K562 (cell line): ENCODE measurements around the gene CFAP54. TPM values are rescaled to one million over a fixed set of nuclear protein-coding genes. Genes with fewer than 3 reads are reported as not detected.

ENCODE experiments used
- ATAC-seq: fragments of 200-7000 bp; cut with Tn5 transposase; 3 replicates; pipeline ENCODE4 v1.9.1; 2020; ENCODE audit warnings: moderate library complexity
- BruUV-seq: library from RNA; stranded (reverse); fragments of 400-500 nt; replicated peaks from 2 replicates; lab custom pipeline; 2021; lab: Mats Ljungman, UMichigan
- CTCF ChIA-PET: fragments of 300-600 bp; formaldehyde crosslinking; extraction: SDS; loops from one replicate; lab custom pipeline; 2021; ENCODE audit warnings: low intra/inter-chr PET ratio; lab: Yijun Ruan, JAX
- POLR2A ChIA-PET: fragments of 300-600, 350-650 bp; sonication (Branson Sonifier 250); formaldehyde crosslinking; extraction: SDS; loops from one replicate; lab custom pipeline; 2021; ENCODE audit warnings: antibody characterized with exemption, inconsistent platforms; lab: Yijun Ruan, JAX
- DNase-seq, 4 experiments: peaks; one replicate each; pipeline versions ENCODE4 v3.0.0 to v3.0.0-alpha.2; 2011 to 2018; ENCODE audit warnings: low spot score in 3 of 4, mixed read lengths in 3 of 4; ENCODE audit errors: extremely low read depth in 1 of 4
- FAIRE-seq: peaks from 2 replicates; lab custom pipeline; 2011; peaks lifted over from hg19 to GRCh38; lab: Jason Lieb, UNC
- H2AFZ ChIP-seq: 2 replicates; pipeline ENCODE4 v1.6.0; 2011; ENCODE audit warnings: low read depth, low read length, control low read depth, inconsistent platforms
- H3K27ac ChIP-seq: fragments of 200-600 bp; 3 replicates; pipeline ENCODE4 v1.8.0; 2011; ENCODE audit warnings: low read depth, mild to moderate bottlenecking, control low read depth, inconsistent platforms, low read length, moderate library complexity, mixed read lengths; ENCODE audit errors: extremely low read depth
- H3K27me3 ChIP-seq, 2 experiments: fragments of 300-600 bp in 1 of 2; 2 replicates in 1 of 2; 3 replicates in 1 of 2; pipeline versions ENCODE4 v1.6.0 to v1.8.0; 2011; ENCODE audit warnings: inconsistent platforms in 2 of 2, low read length in 2 of 2, mild to moderate bottlenecking in 1 of 2, mixed read lengths in 1 of 2, moderate library complexity in 1 of 2; ENCODE audit not compliant: control insufficient read depth in 2 of 2, insufficient read depth in 2 of 2
- H3K36me3 ChIP-seq: fragments of 300-600 bp; 3 replicates; pipeline ENCODE4 v1.8.0; 2011; ENCODE audit warnings: mild to moderate bottlenecking, low read length, inconsistent platforms; ENCODE audit not compliant: control insufficient read depth, insufficient read depth
- H3K4me1 ChIP-seq, 2 experiments: fragments of 200-600 bp in 1 of 2; replicated peaks in 1 of 2; 2 replicates in 1 of 2; 3 replicates in 1 of 2; pipeline versions ENCODE4 v1.5.1 to v1.8.0; 2011; ENCODE audit warnings: inconsistent platforms in 2 of 2, low read length in 2 of 2, mild to moderate bottlenecking in 1 of 2, mixed read lengths in 1 of 2, moderate library complexity in 1 of 2; ENCODE audit not compliant: control insufficient read depth in 2 of 2, insufficient read depth in 2 of 2
- H3K4me2 ChIP-seq: 2 replicates; pipeline ENCODE4 v1.6.1; 2011; ENCODE audit warnings: low read length, control low read depth, inconsistent platforms, mixed read lengths; ENCODE audit not compliant: insufficient read depth
- H3K4me3 ChIP-seq: fragments of 200-600 bp; sonication (generic), shearing (Covaris generic); 2 replicates; pipeline ENCODE4 v1.5.1; 2016; ENCODE audit warnings: control low read depth, inconsistent platforms
- H3K79me2 ChIP-seq: fragments of 200-600 bp; 3 replicates; pipeline ENCODE4 v1.8.0; 2011; ENCODE audit warnings: low read length, inconsistent platforms; ENCODE audit not compliant: control insufficient read depth, insufficient read depth
- H3K9ac ChIP-seq, 2 experiments: 2 replicates each; pipeline versions ENCODE4 v1.6.0 to v1.6.1; 2011; ENCODE audit warnings: low read depth in 2 of 2, low read length in 2 of 2, control low read depth in 1 of 2, inconsistent platforms in 1 of 2, mild to moderate bottlenecking in 1 of 2, mixed read lengths in 1 of 2; ENCODE audit not compliant: insufficient read depth in 1 of 2
- H3K9me1 ChIP-seq: one replicate; pipeline ENCODE4 v1.6.0; 2011; ENCODE audit warnings: inconsistent platforms, mild to moderate bottlenecking, low read length, moderate library complexity; ENCODE audit not compliant: control insufficient read depth, insufficient read depth
- H3K9me3 ChIP-seq: replicated peaks from 2 replicates; pipeline ENCODE4 v1.5.1; 2011; ENCODE audit warnings: low read depth, low read length, inconsistent platforms; ENCODE audit not compliant: control insufficient read depth, insufficient read depth
- H4K20me1 ChIP-seq: replicated peaks from 2 replicates; pipeline ENCODE4 v1.6.1; 2011; ENCODE audit warnings: low read length, inconsistent platforms, mixed read lengths; ENCODE audit not compliant: control insufficient read depth, insufficient read depth
- ATF7 ChIP-seq: fragments of 450-650 bp; IDR thresholded peaks from 2 replicates; pipeline ENCODE4 v1.7.1; 2014; ENCODE audit warnings: mild to moderate bottlenecking, moderate library complexity
- DDX20 ChIP-seq: fragments of 450-650 bp; IDR thresholded peaks from 2 replicates; pipeline ENCODE4 v1.6.1; 2016; ENCODE audit warnings: missing genetic modification characterization, low read depth, mild to moderate bottlenecking, missing compliant biosample characterization, moderate library complexity
- GTF2F1 ChIP-seq: IDR thresholded peaks from 2 replicates; pipeline ENCODE4 v1.6.1; 2011; ENCODE audit warnings: low read depth, low read length, improper control_type of control experiment
- KLF10 ChIP-seq: fragments of 250-450 bp; sonication (Bioruptor Pico); IDR thresholded peaks from 2 replicates; pipeline ENCODE4 v1.6.1; 2021; ENCODE audit warnings: matching md5 sums
- MAFK ChIP-seq: IDR thresholded peaks from 2 replicates; pipeline ENCODE4 v1.6.1; 2011; ENCODE audit warnings: low read length, improper control_type of control experiment
- NFATC3 ChIP-seq: fragments of 450-650 bp; IDR thresholded peaks from 2 replicates; pipeline ENCODE4 v1.6.1; 2017; ENCODE audit warnings: mild to moderate bottlenecking
- PHF8 ChIP-seq: fragments of 200-600 bp; sonication (generic); IDR thresholded peaks from 2 replicates; pipeline ENCODE4 v1.6.1; 2012; ENCODE audit warnings: mixed run types, mild to moderate bottlenecking, inconsistent platforms, low read length, moderate library complexity, borderline replicate concordance
- RBFOX2 ChIP-seq: fragments of 200-400 bp; formaldehyde crosslinking; IDR thresholded peaks from 2 replicates; pipeline ENCODE4 v1.6.1; 2017; ENCODE audit warnings: low read depth, mild to moderate bottlenecking, low read length, moderate library complexity
- TEAD4 ChIP-seq, 2 experiments: sonication (generic) in 1 of 2; formaldehyde crosslinking in 1 of 2; IDR thresholded peaks; 2 replicates each; pipeline versions ENCODE4 v1.6.1 to v1.8.0; 2012 to 2022; ENCODE audit warnings: borderline replicate concordance in 1 of 2, inconsistent platforms in 1 of 2, low read length in 1 of 2, mild to moderate bottlenecking in 1 of 2, missing genetic modification reagents in 1 of 2
- TGIF2 ChIP-seq: sonication (generic); formaldehyde crosslinking; IDR thresholded peaks from 2 replicates; pipeline ENCODE4 v1.8.1; 2022; ENCODE audit warnings: mild to moderate bottlenecking, missing genetic modification reagents, moderate library complexity
- THRA ChIP-seq: fragments of 450-650 bp; IDR thresholded peaks from 2 replicates; pipeline ENCODE4 v1.6.1; 2017; ENCODE audit warnings: mild to moderate bottlenecking, moderate library complexity
- ZNF217 ChIP-seq: sonication (generic); formaldehyde crosslinking; IDR thresholded peaks from 2 replicates; pipeline ENCODE4 v1.8.0; 2022; ENCODE audit warnings: mild to moderate bottlenecking, missing genetic modification reagents
- ZNF444 ChIP-seq: fragments of 250-450 bp; sonication (Bioruptor Pico); IDR thresholded peaks from 2 replicates; pipeline ENCODE4 v1.4.0; 2020; ENCODE audit warnings: mild to moderate bottlenecking, moderate library complexity
- ZNF764 ChIP-seq: fragments of 250-450 bp; sonication (Bioruptor Pico); IDR thresholded peaks from 2 replicates; pipeline ENCODE4 v1.4.0; 2020; ENCODE audit warnings: low read depth, mild to moderate bottlenecking, moderate library complexity
- WGBS: fragments of 100-300 bp; shearing (Covaris generic); methylation state at CpG from one replicate; pipeline ENCODE4 v1.1.6; 2016; ENCODE audit warnings: low coverage, mixed read lengths; ENCODE audit not compliant: insufficient coverage; ENCODE audit errors: missing lambda C conversion rate; 5-methylcytosine and 5-hydroxymethylcytosine counted together
- in situ Hi-C: fragments of 300-500 bp; cut with MboI; formaldehyde crosslinking; loops from 4 replicates; pipeline ENCODE4 v1.15.0; 2018; ENCODE audit warnings: inconsistent platforms, mixed read lengths
- intact Hi-C: fragments of 100-400 bp; cut with micrococcal nuclease; formaldehyde crosslinking; loops from 2 replicates; pipeline ENCODE4 v1.14.2; 2022
- polyA plus RNA-seq, 8 experiments: library from polyadenylated mRNA; depleted of rRNA in 4 of 8; stranded (reverse) in 5 of 8; unstranded in 3 of 8; fragments of >200 nt; fragmentation: Nextera tagmentation in 2 of 8; fragmentation: Illumina TruSeq in 1 of 8; extraction: Ambion mirVana in 2 of 8; extraction: Trizol in 1 of 8; gene quantifications; 2 replicates each; pipeline versions ENCODE4 v1.2.1 to v1.2.3, GENCODE V29; 2011 to 2014; ENCODE audit warnings: inconsistent platforms in 1 of 8, missing spikeins in 1 of 8
- total RNA-seq, 7 experiments: library from RNA; depleted of rRNA in 6 of 7; stranded (reverse); fragments of >200 nt in 6 of 7; fragmentation: Illumina TruSeq in 2 of 7; extraction: Trizol in 2 of 7; gene quantifications; 2 replicates each; pipeline versions ENCODE4 v1.2.1 to v1.2.3, GENCODE V29; 2011 to 2021; ENCODE audit warnings: low replicate concordance in 1 of 7

The CFAP54 gene
- total and polyA plus RNA-seq, 9 of the 15 experiments (the other 6 are each of a cell fraction or from before 2014, with no cell fraction given), result 0.03 to 0.23 (median 0.10) TPM; not detected in 3

DNA sequence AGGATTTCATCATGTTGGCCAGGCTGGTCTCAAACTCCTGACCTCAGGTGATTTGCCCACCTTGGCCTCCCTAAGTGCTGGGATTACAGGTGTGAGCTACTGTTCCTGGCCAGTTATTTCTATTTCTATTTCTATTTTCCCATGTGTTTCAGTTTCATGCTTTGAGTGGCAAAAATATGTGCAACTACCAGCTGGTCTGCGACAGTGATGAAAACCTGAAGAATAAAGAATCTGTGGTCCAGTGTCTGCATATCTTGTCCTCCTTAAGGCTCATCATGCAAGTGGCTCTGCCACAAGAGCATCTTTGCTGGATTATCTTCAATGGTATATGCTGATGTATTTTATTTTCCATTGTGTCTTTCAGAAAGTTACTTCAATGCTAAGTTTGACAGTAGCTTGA lies 17.4 kb downstream of the CFAP54 start:
- in situ Hi-C loops (loop anchor here (25.0 kb wide), 1 partner anchor 894 kb away; no protein-coding TSS in a partner anchor), intact Hi-C loops (no loop called here)
- Histone ChIP-seq H3K4me3 (no peak overlapping the region), H3K27me3 (no peaks in the 10 kb centered on the region), H3K27ac (no peak overlapping the region), H3K36me3 (no peaks in the 10 kb centered on the region), H3K79me2 (no peaks in the 10 kb centered on the region), H4K20me1 (no peaks in the 10 kb centered on the region), H3K4me1 (peaks cover 0 to 11% of the 10 kb centered on the region in 2 experiments; a peak in 2 of 5 replicates), H3K4me2 (no peak overlapping the region)
- 38% methylated on average over 1 of the region's 1 CpG for WGBS
- CTCF ChIA-PET, result no interaction called here
- FAIRE-seq (no peak), DNase-seq (no peak)
- POLR2A ChIA-PET, result interaction anchor here (0.6 kb wide), 1 partner anchor 179 kb away, joined by 3 read pairs; no protein-coding TSS in a partner anchor
- TF ChIP-seq MAFK, result no peak
- no peak for TF ChIP-seq GTF2F1
- TF ChIP-seq RBFOX2, result no peak
- TF ChIP-seq ZNF764 (CRISPR knock-in tag), result no peak
- TF ChIP-seq TGIF2 (CRISPR knock-in tag), result no peak
- TF ChIP-seq KLF10 (CRISPR knock-in tag), result no peak
- no peak for TF ChIP-seq PHF8
- no peak for TF ChIP-seq ZNF444 (CRISPR knock-in tag)
- no peak for TF ChIP-seq NFATC3
- no peak for TF ChIP-seq THRA
- TF ChIP-seq ZNF217 (CRISPR knock-in tag), result no peak
- TF ChIP-seq TEAD4 (IDR thresholded peaks at IDR 0.05; ENCODE audit: low read length), result no peak
- TF ChIP-seq TEAD4 (CRISPR knock-in tag; IDR thresholded peaks at IDR 0.05; ENCODE audit: borderline replicate concordance), result no peak
- TF ChIP-seq DDX20 (tag), result no peak
- TF ChIP-seq ATF7, result no peak
- TF ChIP-seq, all 486 proteins: peak for 0
- H2AFZ ChIP-seq, result no peak overlapping the region
- no peaks in the 10 kb centered on the region for H3K9me1 ChIP-seq
- BruUV-seq, result no TSS peak
- no peak for ATAC-seq
- no peak overlapping the region for H3K9ac ChIP-seq
- H3K9me3 ChIP-seq, result no peaks in the 10 kb centered on the region
